GM12872 (cell line): Measurements from ENCODE around the gene LRRC74A.

Experiments used
- CTCF ChIP-seq: IDR thresholded peaks from 3 replicates; pipeline ENCODE4 v1.5.1; 2011; ENCODE audit warnings: low read depth, mild to moderate bottlenecking, low read length, moderate library complexity; ENCODE audit not compliant: insufficient read depth

Gene LRRC74A

GRCh38 chr14:76856769-76857168 is 30.6 kb downstream of the LRRC74A start:
- TF ChIP-seq CTCF = no peak

- no peak for TF ChIP-seq CTCF
Measured at GRCh38 chr14:76861574-76862255, 35.5 kb downstream of the LRRC74A start.

GRCh38 chr14:76862546-76863282 is 36.5 kb downstream of the LRRC74A start:
- TF ChIP-seq CTCF = no peak

- TF ChIP-seq CTCF = no peak
Measured at GRCh38 chr14:76863724-76864407, 37.7 kb downstream of the LRRC74A start.

GRCh38 chr14:76866456-76866855 is 40.2 kb downstream of the LRRC74A start:
- no peak for TF ChIP-seq CTCF

GRCh38 chr14:76867516-76868453 is 41.6 kb downstream of the LRRC74A start:
- no peak for TF ChIP-seq CTCF
